SK-N-SH (cell line): Measurements from ENCODE around the gene NEU4.
"Not testable (repeated sequence)": the region's sequence is repeated elsewhere in the genome, so short reads cannot be mapped to it uniquely, and the experiment has no call there.

ENCODE experiments used
- CHD2 ChIP-seq: fragments of 150-350 bp; IDR thresholded peaks from 2 replicates; pipeline ENCODE4 v1.6.1; 2018; ENCODE audit warnings: low read length; ENCODE audit not compliant: partially characterized antibody
- EP300 ChIP-seq, 2 experiments: IDR thresholded peaks; 2 replicates each; pipeline versions ENCODE4 v1.4.0 to v1.6.1; 2012; ENCODE audit warnings: borderline replicate concordance in 1 of 2, low read depth in 1 of 2, low read length in 1 of 2
- EZH2phosphoT487 ChIP-seq: fragments of 200-600 bp; sonication (generic); IDR thresholded peaks from 2 replicates; pipeline ENCODE4 v1.6.1; 2017; ENCODE audit warnings: low read depth, mixed run types, mild to moderate bottlenecking, antibody characterized with exemption, moderate library complexity, borderline replicate concordance
- FOXJ3 ChIP-seq: sonication (generic); formaldehyde crosslinking; IDR thresholded peaks from 2 replicates; pipeline ENCODE4 v1.5.1; 2020; ENCODE audit warnings: mild to moderate bottlenecking, missing genetic modification reagents
- GATA2 ChIP-seq: sonication (generic); formaldehyde crosslinking; IDR thresholded peaks from 2 replicates; pipeline ENCODE4 v1.5.0; 2020; ENCODE audit warnings: mild to moderate bottlenecking, missing genetic modification reagents
- MXI1 ChIP-seq: IDR thresholded peaks from 2 replicates; pipeline ENCODE4 v1.6.1; 2012; ENCODE audit warnings: mild to moderate bottlenecking, low read depth, low read length, improper control_type of control experiment
- NFIC ChIP-seq: IDR thresholded peaks from 2 replicates; pipeline ENCODE4 v1.4.0; 2012; ENCODE audit warnings: borderline replicate concordance
- POLR2AphosphoS5 ChIP-seq: IDR thresholded peaks from 2 replicates; pipeline ENCODE4 v1.6.1; 2012; ENCODE audit warnings: low read depth, low read length
- RCOR1 ChIP-seq: fragments of 150-350 bp; IDR thresholded peaks from 2 replicates; pipeline ENCODE4 v1.6.1; 2017; ENCODE audit warnings: antibody characterized with exemption, low read length
- SMC3 ChIP-seq: IDR thresholded peaks from 2 replicates; pipeline ENCODE4 v1.6.1; 2012; ENCODE audit warnings: low read depth, low read length, improper control_type of control experiment
- TF ChIP-seq, protein P1 (sequence below): fragments of 200-600 bp; sonication (generic); IDR thresholded peaks from 2 replicates; pipeline ENCODE4 v1.6.1; 2017; ENCODE audit warnings: antibody characterized with exemption, mild to moderate bottlenecking, moderate library complexity
- TF ChIP-seq, protein P2 (sequence below): IDR thresholded peaks from 2 replicates; pipeline ENCODE4 v1.6.1; 2012; ENCODE audit warnings: mild to moderate bottlenecking, low read depth, low read length, moderate library complexity
- TF ChIP-seq, protein P3 (sequence below): IDR thresholded peaks from 2 replicates; pipeline ENCODE4 v1.4.0; 2012; ENCODE audit warnings: low read depth
- TF ChIP-seq, protein P4 (sequence below): fragments of 150-350 bp; IDR thresholded peaks from 2 replicates; pipeline ENCODE4 v1.6.1; 2016; ENCODE audit warnings: mild to moderate bottlenecking, low read depth, low read length

DNA sequence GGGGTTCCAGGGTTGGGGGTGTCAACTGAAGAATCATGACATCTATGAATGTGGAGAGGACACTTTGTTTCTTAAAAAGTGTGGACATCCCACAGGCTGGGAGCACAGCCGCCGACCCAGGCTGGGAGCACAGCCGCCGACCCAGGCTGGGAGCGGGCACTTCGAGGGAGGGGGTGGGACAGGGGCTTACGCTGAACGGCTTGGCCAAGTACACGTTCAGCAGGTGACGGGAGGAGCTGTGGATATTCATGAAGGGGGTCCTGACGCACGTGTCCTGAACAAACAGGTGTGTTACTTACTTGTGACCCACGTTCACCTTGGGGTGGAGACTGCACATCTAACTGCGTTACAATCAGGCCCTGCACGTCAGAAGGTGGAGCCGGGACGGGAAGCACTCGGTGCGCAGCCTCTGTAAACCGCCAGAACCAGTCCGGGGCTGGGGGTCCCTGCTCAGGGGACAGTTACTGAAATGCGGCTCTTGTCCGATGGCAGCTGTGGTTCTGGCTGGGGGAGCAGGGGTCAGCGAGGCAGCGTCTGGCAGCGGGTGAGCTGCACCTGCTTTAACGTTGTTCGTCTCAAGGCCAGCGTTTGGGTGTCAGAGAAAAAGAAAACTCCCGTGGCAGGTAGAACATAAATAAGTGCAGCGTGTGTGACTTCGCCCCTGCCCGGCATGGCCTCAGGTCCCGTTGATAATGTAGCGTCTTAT, 8.6 kb upstream of the NEU4 start:
- TF ChIP-seq, protein P1, sequence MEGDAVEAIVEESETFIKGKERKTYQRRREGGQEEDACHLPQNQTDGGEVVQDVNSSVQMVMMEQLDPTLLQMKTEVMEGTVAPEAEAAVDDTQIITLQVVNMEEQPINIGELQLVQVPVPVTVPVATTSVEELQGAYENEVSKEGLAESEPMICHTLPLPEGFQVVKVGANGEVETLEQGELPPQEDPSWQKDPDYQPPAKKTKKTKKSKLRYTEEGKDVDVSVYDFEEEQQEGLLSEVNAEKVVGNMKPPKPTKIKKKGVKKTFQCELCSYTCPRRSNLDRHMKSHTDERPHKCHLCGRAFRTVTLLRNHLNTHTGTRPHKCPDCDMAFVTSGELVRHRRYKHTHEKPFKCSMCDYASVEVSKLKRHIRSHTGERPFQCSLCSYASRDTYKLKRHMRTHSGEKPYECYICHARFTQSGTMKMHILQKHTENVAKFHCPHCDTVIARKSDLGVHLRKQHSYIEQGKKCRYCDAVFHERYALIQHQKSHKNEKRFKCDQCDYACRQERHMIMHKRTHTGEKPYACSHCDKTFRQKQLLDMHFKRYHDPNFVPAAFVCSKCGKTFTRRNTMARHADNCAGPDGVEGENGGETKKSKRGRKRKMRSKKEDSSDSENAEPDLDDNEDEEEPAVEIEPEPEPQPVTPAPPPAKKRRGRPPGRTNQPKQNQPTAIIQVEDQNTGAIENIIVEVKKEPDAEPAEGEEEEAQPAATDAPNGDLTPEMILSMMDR: not testable (repeated sequence)
- TF ChIP-seq GATA2; MXI1; EZH2phosphoT487; CHD2; NFIC; RCOR1; POLR2AphosphoS5; EP300 (IDR thresholded peaks at IDR 0.05; ENCODE audit: borderline replicate concordance in 1 of 2, low read depth in 1 of 2, low read length in 1 of 2); FOXJ3 (CRISPR knock-in tag); SMC3: not testable (repeated sequence)
- TF ChIP-seq, protein P2, sequence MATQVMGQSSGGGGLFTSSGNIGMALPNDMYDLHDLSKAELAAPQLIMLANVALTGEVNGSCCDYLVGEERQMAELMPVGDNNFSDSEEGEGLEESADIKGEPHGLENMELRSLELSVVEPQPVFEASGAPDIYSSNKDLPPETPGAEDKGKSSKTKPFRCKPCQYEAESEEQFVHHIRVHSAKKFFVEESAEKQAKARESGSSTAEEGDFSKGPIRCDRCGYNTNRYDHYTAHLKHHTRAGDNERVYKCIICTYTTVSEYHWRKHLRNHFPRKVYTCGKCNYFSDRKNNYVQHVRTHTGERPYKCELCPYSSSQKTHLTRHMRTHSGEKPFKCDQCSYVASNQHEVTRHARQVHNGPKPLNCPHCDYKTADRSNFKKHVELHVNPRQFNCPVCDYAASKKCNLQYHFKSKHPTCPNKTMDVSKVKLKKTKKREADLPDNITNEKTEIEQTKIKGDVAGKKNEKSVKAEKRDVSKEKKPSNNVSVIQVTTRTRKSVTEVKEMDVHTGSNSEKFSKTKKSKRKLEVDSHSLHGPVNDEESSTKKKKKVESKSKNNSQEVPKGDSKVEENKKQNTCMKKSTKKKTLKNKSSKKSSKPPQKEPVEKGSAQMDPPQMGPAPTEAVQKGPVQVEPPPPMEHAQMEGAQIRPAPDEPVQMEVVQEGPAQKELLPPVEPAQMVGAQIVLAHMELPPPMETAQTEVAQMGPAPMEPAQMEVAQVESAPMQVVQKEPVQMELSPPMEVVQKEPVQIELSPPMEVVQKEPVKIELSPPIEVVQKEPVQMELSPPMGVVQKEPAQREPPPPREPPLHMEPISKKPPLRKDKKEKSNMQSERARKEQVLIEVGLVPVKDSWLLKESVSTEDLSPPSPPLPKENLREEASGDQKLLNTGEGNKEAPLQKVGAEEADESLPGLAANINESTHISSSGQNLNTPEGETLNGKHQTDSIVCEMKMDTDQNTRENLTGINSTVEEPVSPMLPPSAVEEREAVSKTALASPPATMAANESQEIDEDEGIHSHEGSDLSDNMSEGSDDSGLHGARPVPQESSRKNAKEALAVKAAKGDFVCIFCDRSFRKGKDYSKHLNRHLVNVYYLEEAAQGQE: not testable (repeated sequence)
- TF ChIP-seq, protein P3, sequence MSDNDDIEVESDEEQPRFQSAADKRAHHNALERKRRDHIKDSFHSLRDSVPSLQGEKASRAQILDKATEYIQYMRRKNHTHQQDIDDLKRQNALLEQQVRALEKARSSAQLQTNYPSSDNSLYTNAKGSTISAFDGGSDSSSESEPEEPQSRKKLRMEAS: not testable (repeated sequence)
- TF ChIP-seq, protein P4, sequence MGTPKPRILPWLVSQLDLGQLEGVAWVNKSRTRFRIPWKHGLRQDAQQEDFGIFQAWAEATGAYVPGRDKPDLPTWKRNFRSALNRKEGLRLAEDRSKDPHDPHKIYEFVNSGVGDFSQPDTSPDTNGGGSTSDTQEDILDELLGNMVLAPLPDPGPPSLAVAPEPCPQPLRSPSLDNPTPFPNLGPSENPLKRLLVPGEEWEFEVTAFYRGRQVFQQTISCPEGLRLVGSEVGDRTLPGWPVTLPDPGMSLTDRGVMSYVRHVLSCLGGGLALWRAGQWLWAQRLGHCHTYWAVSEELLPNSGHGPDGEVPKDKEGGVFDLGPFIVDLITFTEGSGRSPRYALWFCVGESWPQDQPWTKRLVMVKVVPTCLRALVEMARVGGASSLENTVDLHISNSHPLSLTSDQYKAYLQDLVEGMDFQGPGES: not testable (repeated sequence)
